Measurements from ENCODE around the gene TMPRSS11F.

DNA sequence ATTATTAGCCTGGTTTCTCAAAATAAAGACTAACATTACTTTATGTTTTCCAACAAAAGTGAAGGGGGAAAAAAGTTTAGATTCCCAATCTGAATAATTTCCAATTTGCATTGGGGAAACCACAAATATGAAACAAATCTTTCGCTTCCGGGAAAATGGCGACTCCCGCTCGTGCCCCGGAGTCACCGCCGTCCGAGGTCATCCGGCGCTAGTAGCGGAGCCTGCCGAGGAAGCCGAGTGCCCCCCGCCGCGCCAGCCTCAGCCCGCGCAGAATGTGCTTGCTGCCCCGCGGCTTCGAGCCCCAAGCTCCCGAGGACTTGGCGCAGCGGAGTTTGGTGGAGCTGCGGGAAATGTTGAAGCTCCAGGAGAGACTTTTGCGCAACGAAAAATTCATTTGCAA is 91.4 kb downstream of the TMPRSS11F start:
- TF ChIP-seq EZH2 (IDR thresholded peaks at IDR 0.05) (no peak), POLR2AphosphoS5 (IDR thresholded peaks at IDR 0.05; ENCODE audit: borderline replicate concordance, low read depth, low read length) (no peak), FOXP2 (optimal IDR thresholded peaks at IDR 0.05; ENCODE audit: control extremely low read depth, extremely low read length, insufficient read depth) (no peak)
